Duodenal mucosa (tissue), 2 donors: Measurements from ENCODE around the gene CHRDL2.

Experiments
- H3K27ac ChIP-seq: one replicate; pipeline ENCODE4 v1.7.0; 2013; ENCODE audit warnings: low read depth, low read length
- H3K27me3 ChIP-seq, 2 donors: one replicate each; pipeline ENCODE4 v1.7.0; 2013; ENCODE audit warnings: low read length in 2 of 2, control low read depth in 1 of 2; ENCODE audit not compliant: insufficient read depth in 2 of 2, control insufficient read depth in 1 of 2
- H3K36me3 ChIP-seq, 2 donors: one replicate each; pipeline ENCODE4 v1.7.0; 2013; ENCODE audit warnings: low read length in 2 of 2, control low read depth in 1 of 2; ENCODE audit not compliant: insufficient read depth in 2 of 2, control insufficient read depth in 1 of 2
- H3K4me1 ChIP-seq, 2 donors: one replicate each; pipeline ENCODE4 v1.7.0; 2013; ENCODE audit warnings: low read length in 2 of 2, control low read depth in 1 of 2; ENCODE audit not compliant: insufficient read depth in 2 of 2, control insufficient read depth in 1 of 2
- H3K4me3 ChIP-seq, 2 donors: one replicate each; pipeline ENCODE4 v1.7.0; 2013; ENCODE audit warnings: low read length in 2 of 2, low read depth in 1 of 2
- H3K9ac ChIP-seq, 2 donors: one replicate each; pipeline ENCODE4 v1.7.0; 2013; ENCODE audit warnings: low read length in 2 of 2, low read depth in 1 of 2
- H3K9me3 ChIP-seq, 2 donors: one replicate each; pipeline ENCODE4 v1.7.0; 2013; ENCODE audit warnings: low read length in 2 of 2, control low read depth in 1 of 2; ENCODE audit not compliant: control insufficient read depth in 1 of 2

Gene CHRDL2

GRCh38 chr11:74687237-74688023 is 43.8 kb downstream of the CHRDL2 start:
- Histone ChIP-seq H3K36me3 (no peaks in the 10 kb centered on the region), H3K27me3 (peaks cover 2 to 6% of the 10 kb centered on the region in 2 donors), H3K27ac (no peak overlapping the region), H3K4me1 (peaks cover 0 to 6% of the 10 kb centered on the region in 2 donors), H3K9me3 (no peaks in the 10 kb centered on the region), H3K4me3 (no peak overlapping the region), H3K9ac (no peak overlapping the region)

GRCh38 chr11:74686792-74687191 is 44.4 kb downstream of the CHRDL2 start:
- Histone ChIP-seq H3K4me3 (no peak overlapping the region), H3K36me3 (no peaks in the 10 kb centered on the region), H3K27me3 (peaks cover 2 to 6% of the 10 kb centered on the region in 2 donors), H3K4me1 (peaks cover 0 to 6% of the 10 kb centered on the region in 2 donors), H3K9ac (no peak overlapping the region), H3K27ac (no peak overlapping the region), H3K9me3 (no peaks in the 10 kb centered on the region)

GRCh38 chr11:74685905-74686304 is 45.3 kb downstream of the CHRDL2 start:
- Histone ChIP-seq H3K9me3 (no peaks in the 10 kb centered on the region), H3K27ac (no peak overlapping the region), H3K36me3 (no peaks in the 10 kb centered on the region), H3K4me1 (peaks cover 0 to 6% of the 10 kb centered on the region in 2 donors), H3K9ac (no peak overlapping the region), H3K4me3 (no peak overlapping the region), H3K27me3 (peaks cover 2 to 6% of the 10 kb centered on the region in 2 donors)

DNA sequence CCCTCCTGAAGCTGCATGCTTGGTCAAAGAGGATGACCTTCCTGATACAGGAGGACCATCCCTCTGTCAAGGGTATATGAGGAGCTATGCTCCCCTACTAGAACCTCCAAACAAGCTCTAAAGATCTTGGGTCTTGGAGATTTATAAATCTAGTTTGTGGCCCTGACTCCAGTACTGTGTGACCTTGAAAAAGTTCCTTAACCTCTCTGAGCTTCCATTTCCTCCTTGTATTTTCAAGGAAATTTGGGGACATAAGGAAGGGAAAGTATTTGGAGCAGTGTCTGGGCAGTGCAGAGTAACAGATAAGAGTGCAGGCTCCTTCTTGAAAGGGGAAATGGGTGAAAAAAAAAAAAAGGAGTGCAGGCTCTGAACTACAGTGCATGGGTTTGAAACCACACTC is 45.9 kb downstream of the CHRDL2 start:
- Histone ChIP-seq H3K27ac (no peak overlapping the region), H3K36me3 (no peaks in the 10 kb centered on the region), H3K4me3 (no peak overlapping the region), H3K4me1 (peaks cover 0 to 6% of the 10 kb centered on the region in 2 donors), H3K27me3 (peaks cover 2 to 6% of the 10 kb centered on the region in 2 donors), H3K9ac (no peak overlapping the region), H3K9me3 (no peaks in the 10 kb centered on the region)

DNA sequence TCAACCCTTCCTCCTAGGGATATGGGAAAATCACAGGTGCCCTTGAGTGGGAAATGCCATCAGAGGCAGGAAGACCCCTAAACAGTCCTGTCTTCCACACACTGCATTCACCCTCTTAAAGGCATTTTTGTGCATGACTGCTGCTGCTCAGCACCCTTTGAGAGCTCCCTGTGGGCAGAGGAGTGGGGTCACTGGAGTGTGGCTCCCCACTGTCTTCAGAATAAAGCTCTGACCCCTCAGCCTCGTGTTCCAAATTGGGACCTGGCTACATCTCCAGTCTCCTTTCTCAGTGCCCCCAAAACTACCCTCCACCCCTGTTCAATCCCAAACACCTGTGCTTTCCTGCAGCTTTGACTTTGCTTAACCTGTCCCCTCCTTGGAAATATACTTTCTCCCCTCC is 46.6 kb downstream of the CHRDL2 start:
- Histone ChIP-seq H3K27me3 (peaks cover 2 to 6% of the 10 kb centered on the region in 2 donors), H3K4me3 (no peak overlapping the region), H3K27ac (no peak overlapping the region), H3K9me3 (no peaks in the 10 kb centered on the region), H3K4me1 (peaks cover 0 to 6% of the 10 kb centered on the region in 2 donors), H3K9ac (no peak overlapping the region), H3K36me3 (no peaks in the 10 kb centered on the region)

DNA sequence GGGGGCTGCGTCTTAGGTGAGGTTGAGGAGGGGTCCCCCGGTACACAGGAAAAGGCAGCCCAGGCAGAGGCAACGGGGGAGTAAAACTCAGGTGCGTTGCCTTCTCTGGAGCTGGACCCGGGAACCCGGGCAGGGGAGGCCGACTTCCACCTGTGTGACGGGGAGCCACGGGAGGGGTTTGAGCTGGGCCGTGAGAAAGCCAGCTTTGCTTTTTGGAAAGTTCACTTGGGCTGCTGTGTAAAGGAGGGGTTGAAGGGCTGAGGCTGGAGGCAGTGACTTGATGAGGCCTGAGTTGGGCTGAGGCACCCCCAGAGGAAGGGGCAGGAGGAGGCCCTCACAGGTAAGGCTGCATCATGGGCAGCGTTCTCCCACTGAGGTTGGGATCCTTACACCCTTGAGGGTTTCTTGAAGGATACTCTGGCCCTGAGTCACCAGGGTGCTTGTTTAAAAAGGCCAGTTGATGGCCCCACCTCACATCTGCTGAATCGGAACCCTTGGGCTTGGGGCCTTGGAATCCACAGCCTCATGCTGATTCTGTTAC is 47.2 kb downstream of the CHRDL2 start:
- H3K4me3 ChIP-seq: peak overlapping the region; percentile 24 to 36
- peaks cover 0 to 6% of the 10 kb centered on the region in 2 donors for H3K4me1 ChIP-seq
- peak overlapping the region in 1 of 2 donors; percentile 17 for H3K9ac ChIP-seq

GRCh38 chr11:74683279-74683871 is 47.9 kb downstream of the CHRDL2 start:
- no peaks in the 10 kb centered on the region for H3K9me3 ChIP-seq
- H3K4me3 ChIP-seq: peak overlapping the region; percentile 24 to 36
- peaks cover 2 to 6% of the 10 kb centered on the region in 2 donors for H3K27me3 ChIP-seq
- no peaks in the 10 kb centered on the region for H3K36me3 ChIP-seq
- H3K27ac ChIP-seq: no peak overlapping the region
- peaks cover 0 to 6% of the 10 kb centered on the region in 2 donors for H3K4me1 ChIP-seq
- peak overlapping the region in 1 of 2 donors; percentile 17 for H3K9ac ChIP-seq

More for the DNA sequence above, 47.2 kb downstream of the CHRDL2 start:
- no peaks in the 10 kb centered on the region for H3K9me3 ChIP-seq
- no peaks in the 10 kb centered on the region for H3K36me3 ChIP-seq
- no peak overlapping the region for H3K27ac ChIP-seq
- peaks cover 2 to 6% of the 10 kb centered on the region in 2 donors for H3K27me3 ChIP-seq

- no peaks in the 10 kb centered on the region for H3K36me3 ChIP-seq
- no peaks in the 10 kb centered on the region for H3K9me3 ChIP-seq
- H3K9ac ChIP-seq: no peak overlapping the region
- peaks cover 2 to 6% of the 10 kb centered on the region in 2 donors for H3K27me3 ChIP-seq
- H3K4me1 ChIP-seq: peaks cover 0 to 6% of the 10 kb centered on the region in 2 donors
- no peak overlapping the region for H3K27ac ChIP-seq
- H3K4me3 ChIP-seq: peak overlapping the region; percentile 24 to 36
Observed at GRCh38 chr11:74682731-74683278, 48.4 kb downstream of the CHRDL2 start.

DNA sequence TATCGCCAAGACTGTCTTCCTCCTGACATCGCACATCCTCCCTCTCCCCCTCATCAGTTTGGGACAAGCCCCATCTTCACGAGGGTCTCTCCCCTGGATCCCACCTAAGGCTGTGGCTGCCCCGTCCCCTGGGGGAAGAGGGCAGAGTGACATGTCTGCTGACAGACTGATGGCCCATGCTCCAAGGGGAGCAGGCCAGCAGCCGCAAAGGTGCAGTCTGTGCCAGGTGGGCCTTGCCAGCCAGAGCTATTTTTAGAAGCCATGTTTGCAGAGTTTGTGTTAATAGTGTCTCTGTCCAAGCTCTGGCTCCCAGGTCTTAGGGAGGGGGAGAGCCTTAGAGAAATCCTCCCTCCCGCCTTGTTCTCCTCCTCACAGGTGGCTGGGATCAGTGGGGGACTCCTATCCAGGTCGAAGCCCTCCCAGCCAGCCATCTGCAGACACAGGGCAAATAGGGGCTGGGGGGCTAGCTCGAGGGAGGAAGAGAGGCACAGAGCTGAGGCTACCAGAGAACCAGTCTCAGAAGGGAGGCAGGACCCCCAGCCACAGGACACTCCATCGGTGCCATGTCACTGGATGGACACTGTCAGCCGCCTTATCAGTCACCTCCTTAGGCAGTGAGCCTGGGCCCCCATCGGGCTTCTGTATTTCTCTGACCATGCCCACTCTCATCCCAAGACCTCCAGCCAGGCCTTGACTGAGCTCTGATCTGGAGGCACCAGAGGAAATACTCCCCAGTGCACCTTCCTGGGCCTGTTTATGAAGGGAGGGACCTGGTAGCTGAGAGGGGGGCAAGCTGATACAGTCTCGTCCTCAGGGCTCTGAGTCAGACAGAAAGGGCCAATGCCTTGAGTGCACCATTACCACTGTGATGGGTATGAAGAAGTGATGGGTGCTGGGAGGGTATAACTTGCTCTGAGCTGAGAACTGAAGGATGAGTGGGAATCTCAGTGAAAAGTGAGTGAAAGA is 49.3 kb downstream of the CHRDL2 start:
- peaks cover 0 to 6% of the 10 kb centered on the region in 2 donors for H3K4me1 ChIP-seq
- no peak overlapping the region for H3K4me3 ChIP-seq
- no peak overlapping the region for H3K27ac ChIP-seq
- H3K27me3 ChIP-seq: peaks cover 2 to 6% of the 10 kb centered on the region in 2 donors
- H3K9ac ChIP-seq: no peak overlapping the region
- no peaks in the 10 kb centered on the region for H3K36me3 ChIP-seq
- no peaks in the 10 kb centered on the region for H3K9me3 ChIP-seq
